ENCODE data around the gene KDM2B.

Gene KDM2B

GRCh38 chr12:121442028-121442948, 138.5 kb downstream of the KDM2B start:
- no peak overlapping the region for H3K4me3 ChIP-seq (ENCODE audit: low read depth, low read length)

GRCh38 chr12:121441555-121441954, 139.3 kb downstream of the KDM2B start:
- no peak for TF ChIP-seq CTCF (IDR thresholded peaks at IDR 0.05; ENCODE audit: borderline replicate concordance, insufficient read depth, low read depth, low read length)

More at GRCh38 chr12:121442028-121442948, 138.5 kb downstream of the KDM2B start:
- no peak for TF ChIP-seq CTCF (IDR thresholded peaks at IDR 0.05; ENCODE audit: borderline replicate concordance, insufficient read depth, low read depth, low read length)

GRCh38 chr12:121440768-121441167, 140.1 kb downstream of the KDM2B start:
- TF ChIP-seq CTCF (IDR thresholded peaks at IDR 0.05; ENCODE audit: borderline replicate concordance, insufficient read depth, low read depth, low read length) = no peak
- no peak overlapping the region for H3K4me3 ChIP-seq (ENCODE audit: low read depth, low read length)

More at GRCh38 chr12:121441555-121441954, 139.3 kb downstream of the KDM2B start:
- H3K4me3 ChIP-seq (ENCODE audit: low read depth, low read length) = no peak overlapping the region

- no peak overlapping the region for H3K4me3 ChIP-seq (ENCODE audit: low read depth, low read length)
- TF ChIP-seq CTCF (IDR thresholded peaks at IDR 0.05; ENCODE audit: borderline replicate concordance, insufficient read depth, low read depth, low read length) = no peak
These were observed 141.1 kb downstream of the KDM2B start for GRCh38 chr12:121439715-121440114.

- no peak overlapping the region for H3K4me3 ChIP-seq (ENCODE audit: low read depth, low read length)
- no peak for TF ChIP-seq CTCF (IDR thresholded peaks at IDR 0.05; ENCODE audit: borderline replicate concordance, insufficient read depth, low read depth, low read length)
These were observed 141.9 kb downstream of the KDM2B start for GRCh38 chr12:121438905-121439304.

- TF ChIP-seq CTCF (IDR thresholded peaks at IDR 0.05; ENCODE audit: borderline replicate concordance, insufficient read depth, low read depth, low read length) = no peak
- H3K4me3 ChIP-seq (ENCODE audit: low read depth, low read length) = no peak overlapping the region
These were observed 144.1 kb downstream of the KDM2B start for GRCh38 chr12:121436706-121437105.
